Activated CD8-positive, alpha-beta memory T cell treated with anti-CD3 and anti-CD28 coated beads for 48 hours (primary cell): Measurements from ENCODE around the gene PTCH1.

Experiments used
- DNase-seq, 3 experiments: peaks; one replicate each; pipeline ENCODE4 v3.0.0-alpha.2; 2020; ENCODE audit warnings: low read depth in 2 of 3, low spot score in 2 of 3

PTCH1 gene

DNA sequence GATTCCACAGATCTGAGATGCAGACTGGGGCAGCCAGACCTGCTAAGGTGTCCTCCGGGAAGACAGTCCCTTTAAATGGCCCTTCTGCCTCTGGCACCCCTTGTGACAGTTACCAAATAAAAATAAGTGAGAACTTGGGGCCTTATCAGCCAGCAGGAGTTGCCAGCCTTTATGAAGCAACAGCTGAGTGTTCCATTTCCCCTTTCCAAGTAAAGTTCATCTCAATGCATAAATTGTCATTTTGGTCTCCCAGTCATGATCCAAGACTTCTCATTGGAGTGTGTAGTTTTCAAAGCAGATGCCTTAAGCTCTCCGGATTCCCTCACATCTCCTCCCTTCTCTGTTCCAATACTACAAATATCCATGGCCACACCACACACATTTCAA is 4.1 kb downstream of the PTCH1 start:
- no peak for DNase-seq

DNA sequence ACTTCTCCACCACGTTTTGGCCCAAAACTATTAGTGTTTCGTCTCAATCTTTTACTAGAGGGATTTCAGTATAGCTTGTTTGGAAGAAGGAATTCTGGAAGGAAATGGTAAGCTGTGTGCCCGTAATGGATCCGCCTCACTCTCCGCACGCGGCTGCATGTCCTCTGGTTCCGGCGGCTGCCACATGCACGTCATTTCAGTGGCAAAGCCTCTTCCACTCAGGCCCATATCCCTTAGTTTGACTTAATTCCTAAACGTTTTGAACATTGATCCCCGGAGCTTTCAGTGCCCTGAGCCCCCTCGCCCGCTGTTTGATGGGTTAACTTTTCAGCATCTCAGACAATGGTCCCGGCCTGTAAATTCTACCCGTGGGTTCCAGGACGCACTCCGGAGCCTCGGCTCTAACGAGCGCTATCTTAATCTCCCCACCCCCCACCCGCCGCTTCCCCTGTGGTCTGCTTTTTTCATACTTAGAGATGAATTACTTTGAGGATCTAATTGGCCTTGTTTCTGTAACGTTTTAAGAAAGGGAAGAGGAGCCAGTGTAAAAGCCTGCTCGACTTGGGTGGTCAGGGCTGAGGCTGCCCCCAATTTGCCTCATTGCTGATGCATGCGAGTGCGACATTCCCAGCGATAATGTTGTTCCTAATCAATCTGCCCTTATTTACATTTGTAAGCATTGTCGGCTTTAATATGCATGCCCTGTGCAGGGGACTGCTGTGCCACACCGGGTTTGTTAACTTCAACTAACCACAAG is 4.6 kb downstream of the PTCH1 start:
- DNase-seq, result no peak

DNA sequence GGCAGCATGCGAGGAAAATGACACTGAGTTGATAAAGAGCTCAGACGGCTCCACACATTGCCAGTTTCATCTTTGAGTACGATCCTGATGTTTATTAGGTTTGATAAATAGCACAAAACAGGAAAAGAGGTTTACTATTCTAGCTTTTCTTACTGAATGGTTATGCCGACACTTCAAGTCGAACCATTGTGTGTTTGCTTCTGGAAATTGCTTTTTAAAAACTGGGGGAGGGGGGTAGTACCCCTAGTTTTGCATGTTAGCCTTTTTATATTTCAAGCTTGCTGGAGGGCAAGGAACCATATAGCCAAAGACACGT is 5.2 kb downstream of the PTCH1 start:
- no peak for DNase-seq

DNA sequence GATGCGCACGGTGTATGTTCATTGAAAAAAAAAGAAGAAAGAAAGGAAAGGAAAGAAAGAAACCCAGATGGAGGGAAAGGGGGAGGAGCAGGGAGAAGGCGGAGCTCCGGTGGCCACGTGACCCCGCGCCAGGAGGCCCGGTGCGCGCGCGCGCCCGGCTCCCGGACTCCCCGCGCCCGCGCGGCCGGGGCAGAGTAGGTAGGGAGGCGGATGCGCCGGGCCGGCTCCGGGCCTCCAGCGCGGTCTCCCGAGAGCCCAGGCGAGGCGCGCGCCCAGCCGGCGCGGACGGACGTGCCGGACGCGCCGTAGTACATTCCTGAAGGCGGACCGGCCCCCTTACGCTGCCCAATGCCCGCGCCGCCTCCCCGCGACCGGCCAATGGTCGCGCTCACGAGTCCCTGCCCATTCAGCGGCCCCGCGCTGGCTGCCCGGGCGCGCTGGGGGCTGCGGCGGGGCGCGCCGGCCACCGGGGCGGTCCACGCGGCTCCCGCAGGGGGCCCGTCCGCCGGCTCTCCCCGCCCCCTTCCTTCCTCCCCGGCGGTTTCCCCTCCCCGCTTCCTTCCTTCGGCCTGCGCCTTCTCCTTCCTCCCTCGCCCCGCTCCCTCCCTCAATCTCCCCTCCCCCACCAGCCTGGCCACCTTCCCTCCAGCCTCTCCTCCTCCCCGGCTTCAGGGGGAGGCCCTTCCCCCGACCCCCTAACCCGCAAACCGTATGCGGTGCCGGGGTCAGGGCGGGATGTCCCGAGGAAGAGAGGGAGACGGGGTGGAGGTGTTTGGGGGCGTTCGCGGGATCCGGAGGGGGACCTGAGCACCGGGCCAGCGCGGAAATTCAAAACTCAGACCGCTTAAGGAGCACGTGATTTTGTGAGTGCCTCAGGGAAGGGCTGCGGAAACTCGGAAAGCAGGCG is 5.8 kb downstream of the PTCH1 start:
- peak in 1 of 3 experiments; percentile 67 for DNase-seq

DNA sequence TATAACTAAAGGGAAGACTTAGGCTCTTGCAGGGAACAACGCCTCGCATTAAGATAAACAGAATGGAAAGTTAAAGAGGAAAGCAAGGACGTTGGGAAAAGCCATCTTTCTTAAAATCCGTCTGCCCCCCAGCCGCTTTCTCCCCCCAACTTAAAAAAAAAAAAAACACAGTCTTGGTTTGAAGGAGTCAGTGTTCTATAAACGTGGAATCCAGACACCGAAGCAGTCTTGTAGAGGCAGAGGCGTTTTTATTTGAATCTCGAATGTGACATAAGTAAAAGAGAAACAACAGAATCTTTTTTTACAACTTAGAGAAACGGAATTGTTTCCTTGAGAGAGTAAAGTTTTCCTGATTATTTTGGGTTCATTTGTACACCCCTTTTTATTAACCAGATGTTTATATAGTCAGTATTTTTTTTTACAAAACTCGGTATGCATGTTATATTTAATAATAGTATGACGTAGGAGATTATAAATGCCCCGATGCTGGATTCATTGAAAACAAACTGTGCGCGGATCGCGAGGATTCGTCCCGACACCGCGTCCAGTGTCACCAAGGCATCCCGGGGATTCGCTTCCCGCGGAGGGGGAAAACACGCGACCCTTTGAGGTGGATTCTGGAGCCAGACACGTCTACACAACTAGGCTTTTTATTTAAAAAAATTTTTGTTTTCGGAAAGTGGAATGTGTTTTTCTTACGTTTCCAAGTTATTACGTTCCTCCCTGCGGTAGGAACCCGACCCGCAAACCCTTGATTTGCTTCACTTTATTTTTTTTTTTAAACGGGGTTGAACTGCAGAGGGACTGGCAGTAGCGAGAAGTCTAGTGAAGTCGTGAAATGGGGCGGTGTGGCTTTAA is 6.7 kb downstream of the PTCH1 start:
- DNase-seq, result no peak

DNA sequence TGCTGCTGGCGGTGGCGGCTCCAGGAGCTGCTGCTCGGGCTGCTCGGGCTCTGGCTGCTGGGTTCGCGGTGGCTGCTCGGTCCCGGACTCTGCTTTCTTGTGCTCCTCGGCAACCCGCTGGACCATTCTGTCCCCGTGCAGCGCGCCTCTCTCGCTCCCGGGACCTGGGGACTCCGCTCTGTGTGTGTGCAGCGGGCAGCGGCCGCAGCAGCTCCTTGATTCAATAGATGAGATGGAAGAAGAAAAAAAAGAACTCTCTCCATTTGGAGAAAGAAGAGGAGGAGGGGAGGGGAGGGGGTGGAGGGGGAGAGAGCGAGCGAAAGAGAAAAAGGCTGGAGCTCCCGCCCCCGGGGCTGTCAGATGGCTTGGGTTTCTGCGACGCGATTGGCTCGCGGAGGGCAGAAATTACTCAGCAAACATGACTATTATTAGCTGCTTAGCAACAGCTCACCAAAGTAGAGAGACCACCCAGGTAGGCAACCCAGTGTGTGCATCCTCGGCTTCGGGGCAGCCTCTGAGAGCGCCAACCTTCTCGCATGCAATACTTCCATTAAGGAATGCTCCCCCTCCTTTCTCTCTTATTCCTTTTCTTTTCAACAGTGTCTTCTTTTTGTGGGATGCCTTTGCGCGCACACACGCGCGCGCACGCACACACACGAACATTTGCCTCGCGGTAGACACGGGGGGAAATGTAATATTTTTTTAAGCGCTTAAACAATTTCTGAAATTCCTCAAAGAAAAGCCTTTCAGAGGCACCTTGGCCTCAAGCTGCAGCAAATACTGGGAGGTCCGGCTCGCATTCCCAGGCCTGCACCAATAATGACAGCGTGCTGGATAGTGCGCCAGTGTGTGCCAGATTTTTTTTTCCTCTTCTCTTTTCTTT is 7.6 kb downstream of the PTCH1 start:
- no peak for DNase-seq

DNA sequence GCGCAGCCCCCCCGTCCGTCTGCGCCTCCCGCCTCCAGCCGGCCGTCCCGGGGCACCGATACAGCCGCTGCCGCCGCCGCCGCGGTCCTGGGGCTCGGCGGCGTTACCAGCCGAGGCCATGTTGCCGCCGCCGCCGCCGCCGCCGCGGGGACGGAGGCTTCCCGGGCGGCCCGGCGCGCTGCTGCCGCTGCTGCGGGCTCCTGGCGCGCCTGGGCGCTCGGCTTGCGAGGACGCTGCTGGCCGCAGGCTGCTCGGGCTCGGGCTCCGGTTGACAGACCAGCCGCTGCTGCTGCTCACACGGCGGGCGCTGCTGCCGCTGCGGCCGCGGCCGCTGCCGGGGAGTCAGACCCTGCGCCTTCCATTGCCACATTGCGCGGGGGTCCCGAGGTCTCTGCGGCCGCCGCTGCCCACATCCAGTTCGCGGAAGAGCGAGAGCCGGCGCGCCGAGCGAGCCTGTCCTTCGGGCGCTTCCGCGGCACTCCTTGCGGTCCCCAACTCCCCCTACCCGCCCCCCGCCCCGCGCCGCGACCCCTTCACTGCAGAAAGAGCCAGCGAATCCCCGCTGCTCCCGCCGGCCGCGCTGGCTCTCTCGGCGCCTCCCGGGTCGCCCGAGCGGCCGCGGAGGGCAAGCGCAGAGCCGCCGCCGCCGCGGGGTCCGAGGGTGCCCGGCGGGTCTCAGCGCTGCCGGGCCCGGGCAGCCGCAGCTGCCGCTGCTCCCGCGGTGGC is 8.4 kb downstream of the PTCH1 start:
- DNase-seq, result no peak

DNA sequence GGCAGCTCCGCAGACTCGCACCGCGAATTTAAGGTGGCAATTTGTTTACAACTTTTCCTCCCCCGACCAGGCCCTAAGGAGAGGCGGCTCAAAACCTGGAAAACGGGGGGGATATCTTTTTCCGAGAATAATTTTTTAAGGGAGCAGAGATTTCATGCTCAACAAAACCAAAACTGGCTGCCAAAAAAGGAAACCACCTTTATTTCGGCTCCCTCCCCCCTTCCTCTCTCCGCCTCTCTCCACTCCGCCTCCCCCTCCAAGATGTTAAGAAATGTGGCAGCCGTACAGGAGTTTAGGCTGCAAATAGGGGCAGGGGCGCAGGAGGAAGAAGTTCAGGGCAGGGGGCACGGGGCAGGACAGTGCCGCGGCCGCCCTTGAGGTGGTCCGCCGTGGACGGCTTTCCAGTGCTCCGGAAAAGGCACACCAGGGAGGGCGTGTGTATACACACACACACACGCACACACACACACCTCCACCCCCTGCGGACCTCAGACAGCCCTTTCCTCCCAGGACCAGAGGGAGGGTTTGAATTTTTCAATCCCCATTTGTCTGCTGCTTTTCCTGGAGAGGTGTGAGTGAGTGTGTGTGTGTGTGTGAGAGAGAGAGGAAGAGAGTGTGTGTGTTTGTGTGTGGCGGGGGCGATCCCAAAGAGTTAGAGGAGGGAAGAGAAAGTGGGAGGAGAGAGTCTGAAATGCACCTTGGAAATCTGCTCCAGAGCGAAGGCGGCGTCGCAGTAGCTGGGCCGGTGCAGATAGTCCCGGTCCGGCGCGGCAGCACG is 9.1 kb downstream of the PTCH1 start:
- DNase-seq, result no peak

DNA sequence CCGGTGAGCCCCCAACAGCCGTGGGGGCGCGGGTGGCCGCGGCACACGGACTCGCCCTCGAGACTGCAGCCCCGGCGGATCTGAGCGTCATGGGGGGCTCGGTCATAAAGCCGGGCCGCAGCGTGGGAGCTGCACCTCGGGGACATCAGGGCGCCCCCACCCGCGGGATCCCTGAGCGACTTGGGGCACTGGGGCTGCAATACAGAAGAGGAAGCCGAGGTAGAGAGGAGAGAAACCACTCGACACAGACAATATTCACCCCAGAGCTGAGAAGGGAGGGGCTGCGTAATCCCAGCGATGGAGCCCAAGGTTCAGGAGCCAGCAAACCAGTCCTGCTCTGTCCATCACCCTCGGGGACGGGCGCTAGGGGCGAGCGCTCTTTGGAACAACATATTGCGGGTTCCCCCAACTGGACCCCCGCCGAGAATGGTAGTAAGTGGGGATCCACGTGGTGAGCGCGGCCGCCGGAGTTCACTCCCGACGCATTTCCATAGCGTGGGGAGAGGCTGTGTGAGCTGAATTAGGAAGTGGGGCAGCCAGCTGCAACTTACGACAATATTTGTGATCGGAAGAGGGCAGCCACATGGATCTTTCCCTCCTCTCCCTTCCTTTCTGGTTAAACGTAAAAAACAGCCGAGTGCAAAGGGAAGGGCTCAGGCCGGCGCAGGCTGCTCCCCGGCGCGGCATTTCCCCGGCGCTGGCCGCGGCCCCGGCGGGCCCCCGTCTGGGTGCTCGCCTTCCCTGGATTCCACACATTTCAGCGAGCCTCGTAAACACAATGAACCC is 9.9 kb downstream of the PTCH1 start:
- no peak for DNase-seq

DNA sequence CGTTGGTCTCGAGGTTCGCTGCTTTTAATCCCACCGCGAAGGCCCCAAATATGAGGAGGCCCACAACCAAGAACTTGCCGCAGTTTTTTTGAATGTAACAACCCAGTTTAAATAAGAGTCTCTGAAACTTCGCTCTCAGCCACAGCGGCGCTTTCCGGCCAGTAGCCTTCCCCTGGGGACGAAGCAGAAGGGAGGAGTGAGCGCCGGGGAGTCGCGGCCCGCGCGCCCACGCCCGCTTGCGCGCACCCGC is 10.4 kb downstream of the PTCH1 start:
- no peak for DNase-seq

DNA sequence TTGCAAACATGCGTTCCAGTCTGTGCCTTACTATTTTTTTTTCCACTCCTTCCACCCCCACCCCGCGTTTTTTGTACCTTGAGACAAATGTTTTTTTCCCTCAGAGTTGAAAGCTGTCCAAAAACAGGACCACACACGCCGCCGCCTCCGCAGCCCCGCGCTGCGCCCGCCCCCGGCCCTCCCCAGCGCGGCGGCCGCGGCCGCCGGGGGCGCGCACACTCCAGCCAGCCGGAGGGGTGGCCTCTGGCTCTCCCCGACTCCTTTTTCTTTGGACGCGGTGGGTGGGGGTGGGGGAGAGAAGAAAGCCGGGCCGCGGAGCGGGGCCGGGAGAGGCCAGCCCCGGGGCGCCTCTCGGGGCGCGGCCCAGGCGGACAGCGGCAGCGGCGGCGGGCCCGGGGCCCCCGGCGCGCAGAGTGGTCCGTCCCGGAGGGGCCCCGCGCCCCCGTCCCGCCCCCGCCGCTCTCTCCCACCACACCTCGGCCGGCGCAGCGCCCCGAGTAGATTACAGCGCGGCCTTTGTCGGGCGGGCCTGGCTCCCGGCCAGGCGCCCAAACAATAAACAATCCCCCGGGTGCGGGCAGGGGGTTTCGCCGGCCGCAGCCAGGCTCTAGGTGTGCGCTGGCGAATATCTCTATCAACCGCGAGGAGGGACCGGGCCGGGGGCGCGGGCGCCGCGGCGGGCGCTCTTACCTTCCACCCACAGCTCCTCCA is 10.9 kb downstream of the PTCH1 start:
- DNase-seq, result no peak

DNA sequence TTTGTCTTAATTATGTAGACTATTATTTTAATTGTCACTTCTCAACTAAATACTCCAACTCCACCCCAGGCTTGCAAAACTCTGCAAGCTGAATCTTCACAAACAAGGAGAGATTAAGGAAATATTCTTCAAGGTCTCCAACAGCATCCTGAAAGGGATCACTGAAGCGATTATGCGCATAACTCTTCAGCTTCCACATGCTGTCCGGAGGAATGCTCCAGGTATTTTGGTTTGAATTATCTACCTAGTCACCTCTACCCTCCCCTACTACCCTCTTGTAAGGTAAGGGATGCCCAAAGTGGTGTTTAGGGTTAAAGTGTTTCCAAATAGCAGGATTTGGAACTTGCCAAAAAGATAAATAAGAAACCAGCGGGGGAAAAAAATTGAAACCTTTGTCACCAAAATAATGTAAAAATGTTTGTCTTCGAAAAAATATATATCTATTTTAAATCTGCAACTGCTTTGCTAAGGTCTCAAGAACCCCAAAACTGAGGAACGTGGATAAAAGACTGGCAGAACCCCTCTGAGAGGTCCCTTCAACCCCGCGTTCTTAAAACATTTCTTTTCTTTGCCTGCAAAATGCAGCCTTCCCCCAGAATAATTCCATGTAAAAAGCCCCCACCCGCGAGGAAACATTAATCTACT is 11.6 kb downstream of the PTCH1 start:
- no peak for DNase-seq

DNA sequence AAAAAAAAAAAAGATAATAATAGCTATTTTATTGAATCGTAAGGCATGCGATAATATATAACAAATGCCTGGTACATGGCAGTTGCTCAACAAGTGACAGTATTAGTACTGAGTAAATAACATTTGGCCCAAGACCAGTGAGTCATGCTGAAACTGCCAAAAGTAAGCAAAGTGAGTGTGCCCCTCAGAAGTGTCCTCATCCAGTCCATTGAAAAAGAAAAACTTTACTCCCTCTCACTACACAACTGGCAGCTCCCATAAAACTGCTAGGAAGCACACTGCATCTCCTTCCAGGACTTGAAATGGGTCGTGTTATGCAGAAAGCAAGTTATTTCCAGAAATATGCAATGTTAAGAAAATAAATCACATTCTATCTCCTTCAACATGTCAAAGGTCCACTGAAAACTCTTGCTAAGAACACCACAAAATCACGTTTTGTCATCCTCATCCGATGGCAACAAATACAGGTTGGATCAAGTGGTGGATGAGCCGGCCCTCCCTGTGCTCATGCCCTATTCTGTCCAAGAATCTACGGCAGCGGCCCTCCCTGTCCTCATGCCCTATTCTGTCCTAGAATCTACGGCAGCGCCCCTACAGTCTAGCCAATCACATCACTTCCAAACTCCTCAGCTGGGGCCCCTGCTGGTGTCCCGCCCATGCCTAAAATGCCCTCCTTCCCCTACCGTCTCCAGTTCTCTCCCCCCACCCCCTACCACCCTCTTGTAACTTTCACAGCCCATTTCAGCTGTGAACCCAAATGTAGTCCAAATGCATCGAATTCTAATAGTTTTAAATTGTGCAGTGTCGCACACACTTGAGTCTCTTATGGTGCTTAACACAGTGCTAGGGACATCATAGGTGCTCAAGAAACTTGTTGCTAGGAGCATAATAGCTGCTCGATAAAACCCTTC is 12.5 kb downstream of the PTCH1 start:
- no peak for DNase-seq

DNA sequence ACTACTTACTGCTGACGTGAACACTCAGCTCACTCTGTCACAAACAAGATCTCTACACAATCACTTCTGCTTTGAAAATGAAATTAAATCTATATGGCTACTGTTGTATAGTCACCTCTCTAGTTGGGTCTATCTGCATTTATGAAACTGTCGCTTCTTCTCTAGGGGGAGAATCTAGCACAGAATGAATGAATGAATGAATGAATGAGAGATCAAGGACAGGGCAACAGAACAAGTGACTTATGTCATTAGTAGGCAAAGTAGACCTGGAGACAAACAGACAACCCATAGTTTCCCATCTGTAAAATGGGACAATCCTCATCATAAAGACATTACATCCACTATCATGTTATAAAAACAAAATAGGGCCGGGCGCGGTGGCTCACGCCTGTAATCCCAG is 13.4 kb downstream of the PTCH1 start:
- no peak for DNase-seq

DNA sequence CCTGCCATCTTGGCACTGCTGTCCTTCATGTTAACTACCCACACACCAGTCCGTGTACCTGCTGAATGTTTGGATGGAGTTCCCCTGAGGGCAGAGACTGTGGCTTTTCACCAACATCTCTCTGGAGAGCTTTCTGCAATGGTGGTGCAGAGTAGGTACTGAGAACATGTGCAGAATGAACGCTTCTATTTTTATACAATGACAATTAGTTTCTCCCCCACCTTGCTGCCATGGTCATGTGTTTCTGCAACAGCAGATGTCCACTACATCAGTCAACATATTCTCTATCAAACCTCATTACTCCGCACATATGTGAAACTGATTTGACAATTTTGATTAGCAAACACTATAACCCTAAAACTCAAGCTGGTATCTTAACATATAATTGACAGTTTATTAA is 14.5 kb downstream of the PTCH1 start:
- DNase-seq, result no peak

DNA sequence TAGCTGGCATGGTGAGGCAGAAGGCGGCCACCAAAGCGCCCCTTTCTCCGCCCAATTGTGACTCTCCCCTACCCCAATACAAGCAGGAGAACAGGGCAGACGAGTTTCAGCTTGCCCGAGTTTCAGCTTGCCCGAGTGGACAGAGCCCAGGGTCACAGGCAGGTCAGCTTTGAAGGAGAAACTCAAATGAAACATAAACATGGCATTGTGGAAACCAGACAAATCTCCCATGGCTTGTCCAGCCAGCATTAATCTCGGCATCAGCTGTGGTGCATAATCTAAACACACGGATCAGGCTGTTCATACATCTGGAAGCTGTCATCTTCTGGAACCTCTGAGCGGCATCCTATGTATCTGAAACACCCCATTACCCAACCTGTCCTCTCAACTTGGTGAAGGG is 16.9 kb downstream of the PTCH1 start:
- DNase-seq, result no peak
